ENCODE results near the gene DNAJA1. TPM values are rescaled to one million over a fixed set of nuclear protein-coding genes. Genes with fewer than 3 reads are reported as not detected.

DNAJA1 gene
- total RNA-seq, 1 donor from 2014 or later: 88.0 TPM

DNA sequence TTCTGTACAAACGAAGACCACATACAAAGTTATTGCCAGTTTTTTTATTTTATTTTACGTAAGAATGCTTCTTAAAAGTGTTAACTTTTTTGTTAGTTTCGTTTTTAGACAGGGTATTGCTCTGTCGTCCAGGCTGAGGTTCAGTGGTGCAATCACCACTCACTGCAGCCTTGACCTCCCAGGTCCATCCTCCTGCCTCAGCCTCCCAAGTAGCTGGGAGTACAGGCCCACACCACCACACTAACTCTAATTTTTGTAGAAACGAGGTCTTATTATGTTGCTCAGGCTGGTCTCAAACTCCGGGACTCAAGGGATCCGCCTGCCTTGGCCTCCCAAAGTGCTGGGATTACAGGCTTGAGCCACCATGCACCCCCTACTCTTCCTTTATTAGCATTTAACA is 2.3 kb upstream of the DNAJA1 start:
- no peaks in the 10 kb centered on the region for H3K9me3 ChIP-seq (replicated peaks)
- no peak overlapping the region for H3K4me3 ChIP-seq
- intact Hi-C loops (cut with micrococcal nuclease): no loop called here
- TF ChIP-seq, protein P1, sequence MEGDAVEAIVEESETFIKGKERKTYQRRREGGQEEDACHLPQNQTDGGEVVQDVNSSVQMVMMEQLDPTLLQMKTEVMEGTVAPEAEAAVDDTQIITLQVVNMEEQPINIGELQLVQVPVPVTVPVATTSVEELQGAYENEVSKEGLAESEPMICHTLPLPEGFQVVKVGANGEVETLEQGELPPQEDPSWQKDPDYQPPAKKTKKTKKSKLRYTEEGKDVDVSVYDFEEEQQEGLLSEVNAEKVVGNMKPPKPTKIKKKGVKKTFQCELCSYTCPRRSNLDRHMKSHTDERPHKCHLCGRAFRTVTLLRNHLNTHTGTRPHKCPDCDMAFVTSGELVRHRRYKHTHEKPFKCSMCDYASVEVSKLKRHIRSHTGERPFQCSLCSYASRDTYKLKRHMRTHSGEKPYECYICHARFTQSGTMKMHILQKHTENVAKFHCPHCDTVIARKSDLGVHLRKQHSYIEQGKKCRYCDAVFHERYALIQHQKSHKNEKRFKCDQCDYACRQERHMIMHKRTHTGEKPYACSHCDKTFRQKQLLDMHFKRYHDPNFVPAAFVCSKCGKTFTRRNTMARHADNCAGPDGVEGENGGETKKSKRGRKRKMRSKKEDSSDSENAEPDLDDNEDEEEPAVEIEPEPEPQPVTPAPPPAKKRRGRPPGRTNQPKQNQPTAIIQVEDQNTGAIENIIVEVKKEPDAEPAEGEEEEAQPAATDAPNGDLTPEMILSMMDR (IDR thresholded peaks at IDR 0.05; ENCODE audit: borderline replicate concordance): no peak
- peaks cover 50% of the 10 kb centered on the region for H3K4me1 ChIP-seq
- DNase-seq: no peak
- H3K27me3 ChIP-seq (ENCODE audit: low read depth): no peaks in the 10 kb centered on the region
- H3K27ac ChIP-seq (replicated peaks): no peak overlapping the region
- H3K36me3 ChIP-seq: peaks cover 20% of the 10 kb centered on the region

DNA sequence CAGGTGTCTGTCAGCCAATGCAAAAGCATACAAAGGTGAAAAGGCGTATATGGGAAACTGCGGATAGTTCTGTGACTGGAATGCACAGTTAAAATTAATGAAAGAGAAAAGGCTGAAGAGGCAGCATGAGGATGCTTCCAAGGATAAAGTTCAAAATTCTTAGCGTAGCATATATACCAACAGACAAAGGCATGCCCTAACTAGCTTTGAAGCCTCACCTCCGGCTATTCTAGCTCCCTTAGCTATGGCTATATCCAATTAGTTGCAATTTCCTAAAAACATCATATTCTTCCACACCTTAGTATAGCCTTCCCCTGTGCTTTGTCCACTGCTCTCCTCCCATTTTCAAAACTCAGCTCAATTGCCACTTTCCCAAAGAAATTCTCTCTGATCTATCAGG is 1.4 kb upstream of the DNAJA1 start:
- Histone ChIP-seq H3K27me3 (ENCODE audit: low read depth) (no peaks in the 10 kb centered on the region), H3K4me1 (peaks cover 59% of the 10 kb centered on the region), H3K36me3 (peaks cover 29% of the 10 kb centered on the region), H3K27ac (replicated peaks) (peak overlapping the region; percentile 99), H3K9me3 (replicated peaks) (no peaks in the 10 kb centered on the region), H3K4me3 (peak overlapping the region; percentile 96)
- TF ChIP-seq, protein P1 (IDR thresholded peaks at IDR 0.05; ENCODE audit: borderline replicate concordance): no peak
- intact Hi-C loops (cut with micrococcal nuclease): no loop called here
- DNase-seq: no peak

DNA sequence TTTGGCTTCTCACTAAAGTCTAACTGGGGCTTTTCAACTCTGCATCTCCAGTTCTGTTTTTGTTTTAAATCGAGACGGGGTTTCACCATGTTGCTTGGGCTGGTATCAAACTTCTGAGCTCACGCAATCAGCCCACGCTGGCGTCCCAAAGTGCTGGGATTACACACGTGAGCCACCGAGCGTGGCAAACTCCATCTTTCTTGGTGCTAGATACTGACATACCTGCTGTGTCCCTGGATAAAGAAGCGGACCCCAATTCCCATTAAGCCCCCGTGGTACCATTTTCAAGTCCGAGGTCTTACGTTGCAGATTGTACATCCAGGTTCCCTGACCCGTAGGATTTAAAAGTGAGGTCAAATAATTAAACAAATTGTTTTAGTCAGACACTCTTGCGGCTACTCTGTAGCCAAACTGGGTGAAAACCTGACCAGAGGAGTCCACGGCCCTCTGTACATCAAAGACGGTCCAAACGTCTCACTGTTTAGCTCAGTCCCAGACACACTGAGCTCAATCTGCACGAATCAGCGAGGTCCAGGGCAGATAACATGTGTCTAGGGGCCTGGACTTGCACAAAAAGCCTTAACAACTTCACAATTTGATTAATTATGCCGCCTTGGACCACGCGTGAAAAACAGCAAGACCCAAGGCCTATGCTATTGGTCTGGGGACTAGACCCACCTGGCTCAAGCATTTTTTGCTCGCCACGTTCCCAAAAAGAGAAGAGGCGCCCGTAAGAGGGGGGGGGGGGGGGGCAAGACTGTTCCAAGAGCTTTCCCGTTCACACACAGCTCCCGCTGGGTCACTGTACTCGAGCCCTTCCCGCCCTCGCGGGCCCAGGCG is 727 bp upstream of the DNAJA1 start:
- DNase-seq: no peak
- no peaks in the 10 kb centered on the region for H3K9me3 ChIP-seq (replicated peaks)
- H3K27ac ChIP-seq (replicated peaks): peak overlapping the region; percentile 99
- peaks cover 35% of the 10 kb centered on the region for H3K36me3 ChIP-seq
- peak overlapping the region; percentile 96 for H3K4me3 ChIP-seq
- intact Hi-C loops (cut with micrococcal nuclease): no loop called here
- H3K27me3 ChIP-seq (ENCODE audit: low read depth): no peaks in the 10 kb centered on the region
- TF ChIP-seq, protein P1 (IDR thresholded peaks at IDR 0.05; ENCODE audit: borderline replicate concordance): no peak
- peaks cover 66% of the 10 kb centered on the region for H3K4me1 ChIP-seq

DNA sequence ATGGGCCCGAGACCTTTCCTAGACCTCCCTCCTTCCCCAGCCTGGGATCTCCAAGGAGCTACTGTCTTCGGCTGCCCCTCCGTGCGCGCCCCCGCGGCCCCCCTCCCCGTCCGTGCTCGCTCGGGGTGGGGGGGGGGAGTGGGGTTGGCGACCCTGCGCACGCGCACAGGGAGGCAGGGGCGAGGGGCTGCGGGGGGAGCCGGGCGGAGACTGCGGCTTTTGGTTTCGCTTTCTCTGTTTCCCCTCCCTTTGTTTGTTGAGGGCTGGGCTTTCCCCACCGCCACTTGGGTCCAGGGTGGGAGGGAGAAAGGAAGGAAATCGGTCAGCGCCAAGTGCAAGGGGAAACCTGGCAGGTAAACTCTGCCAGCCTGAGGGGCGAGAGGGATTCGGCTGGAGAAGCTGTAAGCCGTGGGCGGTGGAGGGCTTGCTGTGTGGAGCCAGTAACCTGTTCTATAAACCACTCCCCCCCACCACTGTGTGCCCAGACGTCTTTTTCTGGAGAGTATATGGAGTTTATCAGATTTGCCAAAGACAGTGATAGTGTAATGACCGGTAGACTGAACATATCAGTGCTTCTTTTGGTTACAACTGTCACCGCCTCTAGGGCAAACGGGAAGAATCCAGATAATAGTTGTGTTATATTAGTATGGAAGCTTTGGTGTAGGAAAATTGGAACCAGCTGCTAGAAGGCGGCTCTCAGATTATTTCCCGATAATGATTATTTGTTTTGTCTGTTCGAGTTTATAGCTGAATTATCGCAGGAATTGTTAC is 684 bp downstream of the DNAJA1 start:
- no peaks in the 10 kb centered on the region for H3K9me3 ChIP-seq (replicated peaks)
- TF ChIP-seq, protein P1 (IDR thresholded peaks at IDR 0.05; ENCODE audit: borderline replicate concordance): no peak
- peak; percentile 51 for DNase-seq
- H3K4me3 ChIP-seq: peak overlapping the region; percentile 96
- peaks cover 80% of the 10 kb centered on the region for H3K4me1 ChIP-seq
- intact Hi-C loops (cut with micrococcal nuclease): no loop called here
- peaks cover 42% of the 10 kb centered on the region for H3K36me3 ChIP-seq
- peak overlapping the region; percentile 99 for H3K27ac ChIP-seq (replicated peaks)
- H3K27me3 ChIP-seq (ENCODE audit: low read depth): no peaks in the 10 kb centered on the region

DNA sequence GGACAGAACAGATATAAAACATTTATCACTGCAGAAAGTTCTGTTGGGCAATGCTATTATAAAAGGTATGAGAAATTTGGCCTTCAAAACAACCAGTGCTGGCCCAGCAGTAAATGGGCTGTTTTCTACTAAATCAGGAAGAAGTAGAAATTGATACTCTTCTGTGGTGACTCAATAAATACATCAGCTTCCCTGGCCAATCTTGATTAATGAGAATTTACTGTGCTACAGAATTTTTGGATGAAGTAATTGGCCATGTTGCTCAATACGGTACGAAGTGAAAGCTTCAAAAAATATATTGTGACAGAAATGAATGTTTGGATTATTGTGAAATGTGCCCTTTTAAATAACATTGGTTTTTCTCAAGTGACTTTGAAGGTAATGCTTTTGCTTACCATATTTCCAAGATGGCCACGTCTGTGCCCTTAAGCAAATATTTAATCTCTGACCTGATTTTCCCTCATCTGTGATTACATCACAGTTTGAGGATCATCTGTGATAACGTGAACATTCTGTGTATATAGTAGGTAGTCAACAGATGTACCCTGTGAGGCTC is 4.2 kb downstream of the DNAJA1 start:
- Histone ChIP-seq H3K9me3 (replicated peaks) (no peaks in the 10 kb centered on the region), H3K27me3 (ENCODE audit: low read depth) (no peaks in the 10 kb centered on the region), H3K4me3 (peak overlapping the region; percentile 6), H3K36me3 (peaks cover 78% of the 10 kb centered on the region), H3K4me1 (peaks cover 94% of the 10 kb centered on the region), H3K27ac (replicated peaks) (peak overlapping the region; percentile 0)
- intact Hi-C loops (cut with micrococcal nuclease): no loop called here
- DNase-seq: no peak
- TF ChIP-seq, protein P1 (IDR thresholded peaks at IDR 0.05; ENCODE audit: borderline replicate concordance): no peak

Data from left ventricle myocardium inferior (tissue), 1 donor.